ENCODE results near the gene CFAP57.

DNA sequence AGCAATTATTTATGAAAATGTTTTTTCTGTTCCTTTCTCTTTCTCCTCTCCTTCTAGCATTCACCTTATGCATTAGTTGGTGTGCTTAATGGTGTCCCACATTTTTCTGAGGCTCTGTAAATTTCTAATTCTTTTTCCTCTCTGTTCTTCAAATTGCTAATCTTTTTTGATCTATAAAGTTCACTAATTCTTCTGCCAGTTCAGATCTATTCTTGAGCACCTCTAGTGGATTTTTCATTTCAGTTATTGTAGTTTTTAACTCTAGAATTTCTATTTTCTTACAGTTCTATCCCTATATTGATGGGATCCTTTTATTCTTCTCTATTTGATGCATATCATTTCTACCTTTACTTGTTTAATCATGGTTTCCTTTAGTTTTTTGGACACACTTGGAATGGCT lies 22.4 kb downstream of the CFAP57 start:
- no peak for TF ChIP-seq EP300 (IDR thresholded peaks at IDR 0.05)
- TF ChIP-seq, protein P1, sequence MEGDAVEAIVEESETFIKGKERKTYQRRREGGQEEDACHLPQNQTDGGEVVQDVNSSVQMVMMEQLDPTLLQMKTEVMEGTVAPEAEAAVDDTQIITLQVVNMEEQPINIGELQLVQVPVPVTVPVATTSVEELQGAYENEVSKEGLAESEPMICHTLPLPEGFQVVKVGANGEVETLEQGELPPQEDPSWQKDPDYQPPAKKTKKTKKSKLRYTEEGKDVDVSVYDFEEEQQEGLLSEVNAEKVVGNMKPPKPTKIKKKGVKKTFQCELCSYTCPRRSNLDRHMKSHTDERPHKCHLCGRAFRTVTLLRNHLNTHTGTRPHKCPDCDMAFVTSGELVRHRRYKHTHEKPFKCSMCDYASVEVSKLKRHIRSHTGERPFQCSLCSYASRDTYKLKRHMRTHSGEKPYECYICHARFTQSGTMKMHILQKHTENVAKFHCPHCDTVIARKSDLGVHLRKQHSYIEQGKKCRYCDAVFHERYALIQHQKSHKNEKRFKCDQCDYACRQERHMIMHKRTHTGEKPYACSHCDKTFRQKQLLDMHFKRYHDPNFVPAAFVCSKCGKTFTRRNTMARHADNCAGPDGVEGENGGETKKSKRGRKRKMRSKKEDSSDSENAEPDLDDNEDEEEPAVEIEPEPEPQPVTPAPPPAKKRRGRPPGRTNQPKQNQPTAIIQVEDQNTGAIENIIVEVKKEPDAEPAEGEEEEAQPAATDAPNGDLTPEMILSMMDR (IDR thresholded peaks at IDR 0.05) = no peak
- TF ChIP-seq POLR2AphosphoS5 (IDR thresholded peaks at IDR 0.05) = no peak

Measured in suprapubic skin (tissue), 4 donors.